GM12892 (cell line): ENCODE measurements around the gene MYL11.

Experiments
- POLR2A ChIP-seq: IDR thresholded peaks from 2 replicates; pipeline ENCODE4 v1.6.1; 2011; ENCODE audit warnings: low read depth, low read length, control low read depth
- POLR2AphosphoS5 ChIP-seq: IDR thresholded peaks from 2 replicates; pipeline ENCODE4 v1.6.1; 2011; ENCODE audit warnings: low read depth, low read length, control low read depth

DNA sequence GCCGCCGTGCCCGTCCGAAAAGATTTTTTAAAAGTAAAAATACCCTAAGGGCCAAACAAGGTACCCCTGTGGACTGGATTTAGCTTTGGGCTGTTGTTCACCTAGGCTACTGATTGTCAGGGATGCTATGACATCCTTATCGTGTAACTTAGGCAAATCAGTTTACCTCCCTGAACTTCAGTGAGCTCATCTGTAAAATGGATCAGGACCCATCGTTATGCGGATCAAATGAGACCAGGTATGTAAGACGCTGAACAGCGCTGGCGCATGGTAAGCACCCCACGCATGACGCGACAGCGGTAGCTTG is 32.1 kb downstream of the MYL11 start:
- TF ChIP-seq POLR2AphosphoS5 (no peak), POLR2A (no peak)
